ENCODE measurements around the gene WWOX. TPM values are rescaled to one million over a fixed set of nuclear protein-coding genes. Genes with fewer than 3 reads are reported as not detected.

Gene WWOX
- total and polyA plus RNA-seq, 3 donors from 2014 or later: 20.6 to 76.7 (median 64.1) TPM

DNA sequence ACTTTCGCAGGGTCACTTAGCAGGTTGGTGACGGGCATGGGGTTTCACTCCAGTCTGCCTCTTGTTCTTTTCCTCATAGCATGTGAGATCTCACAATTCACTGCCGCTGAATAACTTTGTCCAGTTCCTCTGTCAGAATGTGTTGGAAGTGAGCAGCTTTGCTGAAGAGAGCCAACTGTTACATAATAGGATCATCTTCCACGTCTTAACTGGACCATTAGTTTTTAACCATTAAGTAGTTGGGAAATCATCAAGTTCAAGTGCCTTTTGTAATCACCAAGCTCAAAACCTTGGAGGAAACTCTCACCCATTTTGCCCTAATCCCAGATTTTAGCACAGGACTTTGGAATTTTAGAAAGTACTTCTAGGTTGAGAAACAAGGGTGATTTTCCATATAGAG lies 290.6 kb downstream of the WWOX start:
- H3K36me3 ChIP-seq (ENCODE audit: low read depth, missing control alignments): no peaks in the 10 kb centered on the region
- TF ChIP-seq, protein P1, sequence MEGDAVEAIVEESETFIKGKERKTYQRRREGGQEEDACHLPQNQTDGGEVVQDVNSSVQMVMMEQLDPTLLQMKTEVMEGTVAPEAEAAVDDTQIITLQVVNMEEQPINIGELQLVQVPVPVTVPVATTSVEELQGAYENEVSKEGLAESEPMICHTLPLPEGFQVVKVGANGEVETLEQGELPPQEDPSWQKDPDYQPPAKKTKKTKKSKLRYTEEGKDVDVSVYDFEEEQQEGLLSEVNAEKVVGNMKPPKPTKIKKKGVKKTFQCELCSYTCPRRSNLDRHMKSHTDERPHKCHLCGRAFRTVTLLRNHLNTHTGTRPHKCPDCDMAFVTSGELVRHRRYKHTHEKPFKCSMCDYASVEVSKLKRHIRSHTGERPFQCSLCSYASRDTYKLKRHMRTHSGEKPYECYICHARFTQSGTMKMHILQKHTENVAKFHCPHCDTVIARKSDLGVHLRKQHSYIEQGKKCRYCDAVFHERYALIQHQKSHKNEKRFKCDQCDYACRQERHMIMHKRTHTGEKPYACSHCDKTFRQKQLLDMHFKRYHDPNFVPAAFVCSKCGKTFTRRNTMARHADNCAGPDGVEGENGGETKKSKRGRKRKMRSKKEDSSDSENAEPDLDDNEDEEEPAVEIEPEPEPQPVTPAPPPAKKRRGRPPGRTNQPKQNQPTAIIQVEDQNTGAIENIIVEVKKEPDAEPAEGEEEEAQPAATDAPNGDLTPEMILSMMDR (IDR thresholded peaks at IDR 0.05): no peak
- TF ChIP-seq POLR2A (IDR thresholded peaks at IDR 0.05): no peak
- WGBS, 2 donors: 61 to 68% methylated on average over 4 of the region's 4 CpGs
- H3K27me3 ChIP-seq: no peaks in the 10 kb centered on the region
- intact Hi-C loops (cut with DNase I; ENCODE audit: low total_unique reads): no loop called here
- DNase-seq: no peak
- no peaks in the 10 kb centered on the region for H3K4me1 ChIP-seq
- H3K27ac ChIP-seq: no peak overlapping the region
- H3K9me3 ChIP-seq: no peaks in the 10 kb centered on the region
- no peak overlapping the region for H3K4me3 ChIP-seq

DNA sequence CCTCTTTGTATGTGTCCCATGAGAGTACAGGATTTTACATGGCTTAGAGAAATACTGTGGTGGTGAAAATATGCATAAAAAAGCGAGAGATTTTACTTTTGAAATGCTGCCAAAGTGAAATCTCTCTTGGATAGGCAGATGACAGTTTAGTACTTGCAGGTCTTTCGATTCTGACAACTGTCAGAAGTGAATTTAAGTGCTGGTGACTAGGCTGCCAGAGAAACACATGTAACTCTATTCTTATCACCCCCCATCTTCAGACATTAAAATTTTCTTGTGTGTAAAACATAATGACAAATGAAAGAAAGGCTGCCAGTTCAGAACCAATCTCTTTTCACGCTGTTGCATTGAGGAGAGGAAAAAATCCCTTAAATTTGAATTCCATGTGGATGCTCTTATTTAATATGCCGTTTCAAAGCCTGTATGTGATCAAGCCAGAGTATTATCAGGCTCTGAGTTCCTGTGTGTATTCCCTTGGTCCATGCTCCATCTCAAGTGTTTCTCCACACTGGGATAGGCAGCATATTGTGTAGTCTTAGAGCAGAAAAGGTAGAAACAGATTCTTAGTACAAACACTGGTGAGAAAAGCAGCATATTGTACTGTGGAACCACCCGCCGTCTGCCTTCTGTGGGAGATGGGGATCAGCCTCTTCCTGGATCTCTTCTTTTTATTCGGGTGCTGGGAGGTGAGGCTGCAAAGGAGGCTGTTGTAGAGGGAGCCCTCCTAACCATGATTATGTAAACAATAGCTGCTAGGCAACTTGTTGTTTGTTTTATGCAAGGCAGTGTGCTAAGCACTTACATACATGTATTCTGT lies 291.3 kb downstream of the WWOX start:
- no peak overlapping the region for H3K27ac ChIP-seq
- 69 to 83% methylated on average over 7 of the region's 7 CpGs for WGBS, 2 donors
- H3K4me1 ChIP-seq: no peaks in the 10 kb centered on the region
- no peaks in the 10 kb centered on the region for H3K9me3 ChIP-seq
- no peak for DNase-seq
- no peaks in the 10 kb centered on the region for H3K36me3 ChIP-seq (ENCODE audit: low read depth, missing control alignments)
- H3K27me3 ChIP-seq: no peaks in the 10 kb centered on the region
- intact Hi-C loops (cut with DNase I; ENCODE audit: low total_unique reads): no loop called here
- no peak for TF ChIP-seq POLR2A (IDR thresholded peaks at IDR 0.05)
- TF ChIP-seq, protein P1 (IDR thresholded peaks at IDR 0.05): no peak
- no peak overlapping the region for H3K4me3 ChIP-seq

DNA sequence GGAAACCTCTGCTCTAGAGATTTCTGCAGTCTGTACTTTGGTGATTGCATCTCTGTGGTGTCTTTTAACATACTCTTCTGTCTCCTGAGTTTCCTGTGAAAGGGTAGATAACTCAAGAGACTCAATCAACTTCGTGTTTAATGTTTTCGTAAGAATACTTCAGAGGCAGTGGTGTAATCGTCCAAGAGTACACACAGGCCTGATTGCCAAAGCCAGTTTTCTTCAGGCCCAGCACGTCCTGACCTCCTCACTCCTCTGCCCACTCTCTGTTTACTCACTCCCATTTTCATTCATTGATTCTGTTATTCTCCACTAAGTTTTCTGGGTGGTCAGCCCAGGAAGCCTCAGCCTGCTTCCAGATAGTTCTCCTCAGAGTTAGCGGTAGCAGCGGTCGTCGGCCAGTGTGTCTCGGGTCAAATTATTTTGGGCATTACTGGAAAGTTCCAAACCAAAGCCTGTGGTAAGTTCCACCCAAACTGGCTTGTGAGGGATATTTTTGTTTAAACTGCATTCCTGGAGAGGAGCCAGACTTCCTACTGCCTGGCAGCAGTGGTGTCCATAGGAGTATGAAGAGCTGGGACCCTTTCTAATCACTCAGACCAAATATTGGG lies 293.2 kb downstream of the WWOX start:
- peak; percentile 18 for DNase-seq
- WGBS, 2 donors: 41 to 61% methylated on average over 9 of the region's 9 CpGs
- intact Hi-C loops (cut with DNase I; ENCODE audit: low total_unique reads): no loop called here
- H3K4me1 ChIP-seq: no peaks in the 10 kb centered on the region
- TF ChIP-seq, protein P1 (IDR thresholded peaks at IDR 0.05): no peak
- no peak for TF ChIP-seq POLR2A (IDR thresholded peaks at IDR 0.05)
- H3K27me3 ChIP-seq: no peaks in the 10 kb centered on the region
- no peaks in the 10 kb centered on the region for H3K36me3 ChIP-seq (ENCODE audit: low read depth, missing control alignments)
- H3K9me3 ChIP-seq: no peaks in the 10 kb centered on the region
- H3K27ac ChIP-seq: no peak overlapping the region
- H3K4me3 ChIP-seq: no peak overlapping the region

DNA sequence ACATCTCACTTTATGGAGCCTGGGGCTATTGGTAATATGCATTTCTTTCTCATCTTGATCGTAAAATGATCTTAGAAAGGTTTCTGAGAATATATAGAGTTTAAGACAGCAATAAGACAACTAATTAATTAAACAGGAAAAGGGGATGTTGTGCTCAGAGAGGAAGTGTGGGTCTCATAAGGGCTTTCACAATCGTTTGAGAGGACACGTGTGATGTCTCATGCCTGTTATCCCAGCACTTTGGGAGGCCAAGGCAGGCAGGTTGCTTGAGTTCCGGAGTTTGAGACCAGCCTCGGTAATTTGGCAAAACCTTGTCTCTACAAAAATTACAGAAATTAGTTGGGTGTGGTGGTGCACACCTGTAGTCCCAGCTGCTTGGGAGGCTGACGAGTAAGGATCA lies 295.6 kb downstream of the WWOX start:
- intact Hi-C loops (cut with DNase I; ENCODE audit: low total_unique reads): no loop called here
- WGBS, 2 donors: 92 to 93% methylated on average over 6 of the region's 6 CpGs
- Histone ChIP-seq H3K27me3 (no peaks in the 10 kb centered on the region), H3K27ac (no peak overlapping the region), H3K36me3 (ENCODE audit: low read depth, missing control alignments) (no peaks in the 10 kb centered on the region), H3K4me1 (no peaks in the 10 kb centered on the region), H3K9me3 (no peaks in the 10 kb centered on the region), H3K4me3 (no peak overlapping the region)
- DNase-seq: no peak
- TF ChIP-seq POLR2A (IDR thresholded peaks at IDR 0.05): no peak
- TF ChIP-seq, protein P1 (IDR thresholded peaks at IDR 0.05): no peak
